DLD1 (cell line): ENCODE measurements around the gene DYNC1LI1.
"Not testable (repeated sequence)": the region's sequence is repeated elsewhere in the genome, so short reads cannot be mapped to it uniquely, and the experiment has no call there.

Source experiments
- in situ Hi-C: cut with HindIII; loops from 2 replicates; pipeline ENCODE4 v1.10.0; 2017; ENCODE audit warnings: low sequenced_read_pairs

The DYNC1LI1 gene

GRCh38 chr3:32540899-32541298 lies 29.8 kb downstream of the DYNC1LI1 start:
- in situ Hi-C loops: no loop called here

- in situ Hi-C loops: no loop called here
Observed at GRCh38 chr3:32532434-32532833, 38.2 kb downstream of the DYNC1LI1 start.

GRCh38 chr3:32531010-32531647 lies 39.5 kb downstream of the DYNC1LI1 start:
- in situ Hi-C loops: no loop called here

- in situ Hi-C loops: no loop called here
Observed at GRCh38 chr3:32525720-32526119, 44.9 kb downstream of the DYNC1LI1 start.

GRCh38 chr3:32522682-32523081 lies 48.0 kb downstream of the DYNC1LI1 start:
- in situ Hi-C loops: no loop called here

GRCh38 chr3:32518921-32519320 lies 51.7 kb downstream of the DYNC1LI1 start:
- in situ Hi-C loops: not testable (repeated sequence)

- in situ Hi-C loops: not testable (repeated sequence)
Observed at GRCh38 chr3:32516751-32517150, 53.9 kb downstream of the DYNC1LI1 start.

- in situ Hi-C loops: no loop called here
Observed at GRCh38 chr3:32511005-32511404, 59.7 kb downstream of the DYNC1LI1 start.

- in situ Hi-C loops: no loop called here
Observed at GRCh38 chr3:32510075-32510724, 60.5 kb downstream of the DYNC1LI1 start.

GRCh38 chr3:32508711-32509110 lies 61.9 kb downstream of the DYNC1LI1 start:
- in situ Hi-C loops: no loop called here

GRCh38 chr3:32506466-32506865 lies 64.2 kb downstream of the DYNC1LI1 start:
- in situ Hi-C loops: no loop called here

- in situ Hi-C loops: no loop called here
Observed at GRCh38 chr3:32502946-32503286, 67.7 kb downstream of the DYNC1LI1 start.

- in situ Hi-C loops: no loop called here
Observed at GRCh38 chr3:32502118-32502945, 68.3 kb downstream of the DYNC1LI1 start, which contains the start of gene CMTM6. CMTM6 (minus strand) TSS chr3:32502852; CDS start chr3:32502745, 107 bp downstream.

GRCh38 chr3:32501783-32502117 lies 68.9 kb downstream of the DYNC1LI1 start:
- in situ Hi-C loops: no loop called here

GRCh38 chr3:32500880-32501782 lies 69.5 kb downstream of the DYNC1LI1 start:
- in situ Hi-C loops: no loop called here

GRCh38 chr3:32500231-32500630 lies 70.4 kb downstream of the DYNC1LI1 start:
- in situ Hi-C loops: no loop called here

GRCh38 chr3:32499585-32499984 lies 71.1 kb downstream of the DYNC1LI1 start:
- in situ Hi-C loops: no loop called here

- in situ Hi-C loops: no loop called here
Observed at GRCh38 chr3:32498992-32499391, 71.7 kb downstream of the DYNC1LI1 start.

- in situ Hi-C loops: no loop called here
Observed at GRCh38 chr3:32498252-32498651, 72.4 kb downstream of the DYNC1LI1 start.

GRCh38 chr3:32495609-32496008 lies 75.0 kb downstream of the DYNC1LI1 start:
- in situ Hi-C loops: no loop called here

GRCh38 chr3:32495085-32495484 lies 75.6 kb downstream of the DYNC1LI1 start:
- in situ Hi-C loops: no loop called here
